ENCODE data around the gene BLACAT1. TPM values are rescaled to one million over a fixed set of nuclear protein-coding genes. Genes with fewer than 3 reads are reported as not detected.
A peak's percentile ranks its signal among the peaks of the same experiment; 100 is the strongest.

Gene BLACAT1
- total RNA-seq, 2 donors from 2014 or later = not detected

DNA sequence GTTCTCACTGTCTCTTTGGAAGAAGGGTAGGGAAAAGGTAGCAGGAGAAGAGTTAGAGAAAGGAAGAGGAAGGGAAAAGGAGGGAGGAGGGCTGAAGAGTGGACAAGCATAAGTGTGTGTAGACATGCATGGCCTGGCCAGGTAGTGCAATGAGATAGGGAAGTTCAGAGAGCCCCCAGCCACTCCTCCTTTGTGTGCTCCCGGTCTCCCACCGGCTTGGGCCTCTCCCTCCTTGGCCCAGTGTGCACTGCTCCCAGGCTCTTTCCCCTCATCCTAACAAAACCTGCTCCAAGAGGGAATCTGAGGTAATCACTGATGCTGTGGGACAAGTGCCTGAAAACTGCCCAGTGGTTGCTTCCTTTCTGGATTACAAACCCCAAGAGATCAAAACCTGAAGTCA is 23.7 kb downstream of the BLACAT1 start:
- Histone ChIP-seq H3K27me3 (replicated peaks; ENCODE audit: insufficient read depth) (no peaks in the 10 kb centered on the region), H3K4me1 (ENCODE audit: control insufficient read depth in 1 of 2, low read depth in 2 of 2) (peaks cover 0 to 5% of the 10 kb centered on the region in 2 donors), H3K27ac (no peak overlapping the region), H3K9me3 (no peaks in the 10 kb centered on the region), H3K36me3 (no peaks in the 10 kb centered on the region), H3K4me3 (no peak overlapping the region)
- TF ChIP-seq, protein P1, sequence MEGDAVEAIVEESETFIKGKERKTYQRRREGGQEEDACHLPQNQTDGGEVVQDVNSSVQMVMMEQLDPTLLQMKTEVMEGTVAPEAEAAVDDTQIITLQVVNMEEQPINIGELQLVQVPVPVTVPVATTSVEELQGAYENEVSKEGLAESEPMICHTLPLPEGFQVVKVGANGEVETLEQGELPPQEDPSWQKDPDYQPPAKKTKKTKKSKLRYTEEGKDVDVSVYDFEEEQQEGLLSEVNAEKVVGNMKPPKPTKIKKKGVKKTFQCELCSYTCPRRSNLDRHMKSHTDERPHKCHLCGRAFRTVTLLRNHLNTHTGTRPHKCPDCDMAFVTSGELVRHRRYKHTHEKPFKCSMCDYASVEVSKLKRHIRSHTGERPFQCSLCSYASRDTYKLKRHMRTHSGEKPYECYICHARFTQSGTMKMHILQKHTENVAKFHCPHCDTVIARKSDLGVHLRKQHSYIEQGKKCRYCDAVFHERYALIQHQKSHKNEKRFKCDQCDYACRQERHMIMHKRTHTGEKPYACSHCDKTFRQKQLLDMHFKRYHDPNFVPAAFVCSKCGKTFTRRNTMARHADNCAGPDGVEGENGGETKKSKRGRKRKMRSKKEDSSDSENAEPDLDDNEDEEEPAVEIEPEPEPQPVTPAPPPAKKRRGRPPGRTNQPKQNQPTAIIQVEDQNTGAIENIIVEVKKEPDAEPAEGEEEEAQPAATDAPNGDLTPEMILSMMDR (IDR thresholded peaks at IDR 0.05) = no peak
- no peak for DNase-seq (ENCODE audit: low spot score)
- no peak for ATAC-seq (ENCODE audit: insufficient number of reproducible peaks, low FRiP score, low read depth)

DNA sequence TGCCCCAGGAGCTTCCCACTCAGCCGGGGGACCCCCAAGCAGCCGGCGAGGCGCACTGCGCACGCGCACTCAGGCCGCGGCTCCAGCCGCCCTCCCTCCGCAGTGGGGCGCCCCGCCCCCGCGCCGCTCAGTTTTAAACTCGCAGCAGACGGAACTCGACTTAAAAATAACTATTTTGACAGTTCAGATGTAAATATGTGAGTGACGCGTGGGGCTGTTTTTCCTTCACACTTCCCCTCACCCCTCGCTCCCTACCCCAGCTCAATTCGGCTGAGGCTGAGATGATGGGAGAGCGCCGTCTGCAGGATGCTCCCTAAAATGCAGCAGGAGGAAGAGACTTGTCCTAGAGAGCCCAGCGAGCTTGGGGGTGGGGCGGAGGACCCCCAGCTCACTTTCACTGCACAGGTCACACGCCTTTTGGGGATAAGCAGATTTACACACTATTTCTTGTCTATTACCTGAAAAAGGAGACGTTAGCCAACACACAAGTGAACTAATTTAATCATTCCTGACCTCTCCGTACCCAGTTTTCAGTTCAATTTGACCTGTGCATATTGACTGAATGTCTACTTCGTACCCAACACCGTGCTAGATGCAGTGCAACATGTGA is 25.0 kb downstream of the BLACAT1 start:
- no peak for ATAC-seq (ENCODE audit: insufficient number of reproducible peaks, low FRiP score, low read depth)
- TF ChIP-seq, protein P1 (IDR thresholded peaks at IDR 0.05) = peak; percentile 68
- H3K9me3 ChIP-seq = no peaks in the 10 kb centered on the region
- no peak for DNase-seq (ENCODE audit: low spot score)
- H3K27ac ChIP-seq = no peak overlapping the region
- no peaks in the 10 kb centered on the region for H3K27me3 ChIP-seq (replicated peaks; ENCODE audit: insufficient read depth)
- no peaks in the 10 kb centered on the region for H3K36me3 ChIP-seq
- peak overlapping the region; percentile 78 for H3K4me3 ChIP-seq
- H3K4me1 ChIP-seq (ENCODE audit: control insufficient read depth in 1 of 2, low read depth in 2 of 2) = peaks cover 0 to 5% of the 10 kb centered on the region in 2 donors

DNA sequence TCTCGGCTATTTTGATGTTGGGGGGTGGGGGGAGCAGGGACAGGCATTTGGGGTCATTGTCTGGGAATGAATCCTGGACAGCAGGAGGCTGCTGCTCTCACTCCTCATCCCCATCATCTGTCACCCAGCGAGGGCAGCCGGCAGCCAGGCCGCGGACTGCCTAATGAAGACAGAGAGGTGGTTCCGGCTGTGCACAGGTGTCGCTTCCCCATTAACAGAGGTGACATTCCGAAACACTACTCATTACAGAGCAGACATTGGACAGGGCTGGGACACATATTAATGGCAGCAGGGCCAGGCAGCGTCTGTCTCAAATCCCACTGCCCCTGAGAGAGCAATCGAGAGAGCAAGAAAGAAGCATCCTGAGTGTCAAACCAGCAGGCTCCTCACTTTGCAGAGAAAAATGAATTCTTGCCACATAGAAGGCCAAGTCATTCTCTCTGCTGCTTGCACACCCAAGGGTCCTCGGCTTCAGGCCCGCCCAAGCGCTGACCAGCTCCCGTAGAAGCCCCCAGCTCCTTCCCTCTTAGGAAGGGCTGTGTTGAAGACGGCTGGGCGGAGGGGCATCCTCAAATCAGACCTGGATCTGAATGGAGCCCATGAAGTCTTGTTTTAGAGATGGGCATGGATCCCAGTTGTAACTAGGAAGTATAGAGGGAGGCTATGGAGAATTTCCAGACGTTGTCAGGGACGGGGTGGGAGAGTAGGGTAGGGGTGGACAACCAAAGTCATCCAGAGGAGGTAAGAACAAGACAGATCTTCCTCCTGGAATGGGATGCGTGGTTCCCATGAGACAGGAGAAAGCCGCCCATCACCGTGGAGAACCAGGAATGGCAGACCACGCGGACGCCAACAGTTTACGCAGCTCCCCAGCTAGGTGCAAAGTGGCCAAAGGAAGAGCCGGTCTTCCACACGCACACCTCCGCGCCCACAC is 25.8 kb downstream of the BLACAT1 start:
- no peaks in the 10 kb centered on the region for H3K27me3 ChIP-seq (replicated peaks; ENCODE audit: insufficient read depth)
- DNase-seq (ENCODE audit: low spot score) (no peak), ATAC-seq (ENCODE audit: insufficient number of reproducible peaks, low FRiP score, low read depth) (no peak)
- TF ChIP-seq, protein P1 (IDR thresholded peaks at IDR 0.05) = no peak
- H3K27ac ChIP-seq = no peak overlapping the region
- no peaks in the 10 kb centered on the region for H3K36me3 ChIP-seq
- H3K4me1 ChIP-seq (ENCODE audit: control insufficient read depth in 1 of 2, low read depth in 2 of 2) = peaks cover 0 to 5% of the 10 kb centered on the region in 2 donors
- peak overlapping the region; percentile 78 for H3K4me3 ChIP-seq
- H3K9me3 ChIP-seq = no peaks in the 10 kb centered on the region

DNA sequence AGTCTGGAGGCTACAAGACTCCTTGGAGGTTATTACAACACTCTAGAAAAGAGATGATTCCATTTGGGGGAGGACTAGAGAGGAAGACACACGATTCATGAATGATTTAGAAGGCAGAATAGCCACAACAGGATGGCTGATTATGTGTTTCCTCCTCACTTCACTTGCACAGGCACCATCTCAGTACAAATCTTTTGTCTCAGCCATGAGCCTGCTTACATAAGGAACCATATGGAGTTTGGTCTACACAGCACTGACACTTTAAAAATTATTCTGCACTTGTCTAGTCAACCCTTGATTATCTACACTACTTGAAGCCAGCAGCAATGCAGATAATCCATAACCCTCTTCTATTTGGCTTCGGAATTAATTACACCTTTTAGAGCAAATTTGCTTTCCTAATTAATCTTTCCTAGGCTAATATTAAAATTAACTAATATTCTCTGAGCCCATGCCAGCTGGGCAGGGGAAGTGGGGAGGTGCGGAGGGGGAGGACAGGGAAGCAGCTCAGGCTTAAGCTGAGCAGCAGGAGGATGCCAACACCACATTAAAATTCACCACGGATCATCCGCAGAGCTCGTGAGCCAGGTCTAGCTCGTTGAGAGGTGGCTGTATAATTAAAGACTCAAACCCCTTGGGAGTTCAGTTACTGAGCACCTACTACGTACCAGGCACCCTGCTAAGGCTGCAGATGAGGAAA is 30.8 kb downstream of the BLACAT1 start:
- H3K27ac ChIP-seq = no peak overlapping the region
- H3K4me1 ChIP-seq (ENCODE audit: control insufficient read depth in 1 of 2, low read depth in 2 of 2) = no peaks in the 10 kb centered on the region
- TF ChIP-seq, protein P1 (IDR thresholded peaks at IDR 0.05) = no peak
- no peak overlapping the region for H3K4me3 ChIP-seq
- no peaks in the 10 kb centered on the region for H3K9me3 ChIP-seq
- no peaks in the 10 kb centered on the region for H3K27me3 ChIP-seq (replicated peaks; ENCODE audit: insufficient read depth)
- no peak for DNase-seq (ENCODE audit: low spot score)
- H3K36me3 ChIP-seq = no peaks in the 10 kb centered on the region
- no peak for ATAC-seq (ENCODE audit: insufficient number of reproducible peaks, low FRiP score, low read depth)
